HG03103 (cell line): ENCODE data around the gene NME3.

Experiments
- ATAC-seq: cut with Tn5 transposase; IDR thresholded peaks from one replicate; pipeline ENCODE4 v1.9.1; 2021; ENCODE audit warnings: low read depth; ENCODE audit not compliant: unreplicated experiment

The NME3 gene

DNA sequence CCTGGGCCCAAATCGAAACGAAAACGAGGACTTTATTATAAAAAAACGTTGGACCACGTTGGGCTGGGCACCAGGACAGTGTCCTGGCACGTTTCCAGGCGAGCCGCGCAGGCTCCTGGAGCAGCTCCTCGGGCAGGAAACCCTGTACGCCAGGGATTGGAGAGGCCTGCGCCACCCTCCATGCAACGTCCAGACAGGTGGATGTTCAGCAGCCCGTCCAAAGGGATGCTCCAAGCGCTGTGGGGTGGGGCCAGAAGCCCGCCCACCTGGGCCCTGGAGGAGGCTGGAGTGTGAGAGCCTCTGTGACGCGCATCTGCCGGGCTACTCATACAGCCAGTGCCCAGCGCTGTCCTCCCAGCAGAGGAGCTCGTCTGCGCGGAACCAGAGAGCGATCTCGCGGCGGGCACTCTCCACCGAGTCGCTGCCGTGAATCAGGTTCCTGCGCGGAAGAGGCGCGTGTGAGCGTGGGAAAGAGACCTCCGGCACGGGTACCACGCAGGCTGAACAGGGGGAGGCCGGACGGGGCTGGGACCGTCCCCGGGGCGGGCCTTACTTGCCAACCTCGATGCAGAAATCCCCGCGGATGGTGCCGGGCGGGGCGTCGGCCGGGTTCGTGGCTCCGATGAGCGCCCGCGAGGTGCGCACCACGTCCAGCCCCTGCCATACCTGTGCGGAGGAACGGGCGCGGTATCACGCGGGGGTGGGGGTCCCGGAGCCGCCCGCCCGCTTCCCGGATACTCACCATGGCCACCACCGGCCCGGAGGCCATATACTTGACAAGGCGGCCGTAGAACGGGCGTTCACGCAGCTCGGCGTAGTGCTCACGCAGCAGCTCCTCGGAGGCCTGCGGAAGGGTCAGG lies 785 bp downstream of the NME3 start:
- ATAC-seq: no peak

DNA sequence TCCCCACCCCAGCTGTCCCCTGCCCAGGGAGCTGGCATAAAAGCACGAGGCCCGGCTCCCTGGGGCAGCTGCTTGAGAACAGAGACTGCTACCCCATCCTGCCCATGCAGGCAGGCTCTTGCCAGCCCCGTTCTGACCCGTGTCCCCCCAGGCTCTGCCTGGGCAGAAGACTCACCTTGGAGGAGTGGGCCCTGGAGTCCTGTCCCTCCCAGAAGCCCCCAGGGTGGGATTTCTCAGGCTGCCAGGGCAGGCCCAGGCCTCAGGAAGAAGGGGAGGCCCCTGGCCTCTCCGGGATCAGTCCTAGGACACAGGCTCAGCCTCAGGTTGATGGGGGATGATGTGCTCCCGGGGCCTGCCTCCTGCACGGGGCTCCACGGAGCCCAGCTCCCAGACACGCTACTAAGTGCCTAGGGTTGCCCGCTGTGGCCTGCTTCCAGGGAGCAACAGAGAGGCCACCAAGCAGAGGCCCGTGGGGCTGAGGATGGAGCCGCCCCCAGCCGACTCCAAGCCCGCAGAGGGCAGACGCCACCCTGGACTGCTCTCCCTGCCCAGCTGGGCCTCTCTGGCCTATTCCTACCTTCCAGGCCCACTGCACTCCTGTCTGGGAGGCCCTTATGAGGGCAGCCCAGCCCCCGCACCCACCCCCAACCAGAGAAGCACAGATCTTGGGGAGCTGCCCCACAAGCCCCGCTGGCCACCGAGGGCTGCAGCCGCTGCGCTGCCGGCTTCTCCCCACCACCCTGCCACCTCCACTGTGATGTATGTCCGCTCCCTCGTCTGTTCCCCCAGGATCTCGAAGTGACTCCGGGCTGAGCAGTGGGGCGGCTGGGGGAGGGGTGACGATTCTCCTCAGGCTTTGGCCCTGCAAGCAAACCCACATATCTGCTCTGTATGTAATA lies 1.7 kb downstream of the NME3 start:
- ATAC-seq: no peak

DNA sequence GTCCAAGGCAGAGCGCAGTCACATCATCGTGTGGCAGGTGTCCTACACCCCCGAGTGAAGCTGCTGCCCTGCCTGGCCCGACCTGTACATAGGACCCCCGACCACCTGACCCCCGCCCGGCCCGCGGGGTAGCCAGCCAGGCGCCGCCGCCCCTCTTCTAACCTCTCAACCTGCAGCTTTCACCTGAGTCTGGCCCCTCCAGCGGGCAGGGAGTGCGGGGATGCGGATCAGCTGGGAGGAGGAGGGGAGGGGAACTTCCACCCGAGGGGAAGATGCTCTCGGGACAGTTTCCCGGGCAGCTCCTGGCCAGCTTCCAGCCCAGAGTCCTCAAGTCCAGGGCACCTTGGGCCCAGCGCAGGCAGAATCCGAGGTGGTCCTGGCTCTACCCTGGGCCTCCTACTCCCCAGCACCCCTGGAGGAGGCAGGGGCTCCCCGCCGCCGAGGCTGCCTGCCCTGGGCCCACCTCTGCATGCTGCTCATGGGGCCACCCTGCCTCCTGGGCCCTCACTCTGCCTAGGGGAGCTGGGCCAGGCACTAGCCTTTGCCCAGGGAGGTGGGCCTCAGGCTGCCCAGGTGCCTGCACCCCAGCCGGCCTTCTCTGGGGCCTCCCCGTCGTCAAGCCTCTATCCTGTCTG lies 2.5 kb downstream of the NME3 start:
- no peak for ATAC-seq

DNA sequence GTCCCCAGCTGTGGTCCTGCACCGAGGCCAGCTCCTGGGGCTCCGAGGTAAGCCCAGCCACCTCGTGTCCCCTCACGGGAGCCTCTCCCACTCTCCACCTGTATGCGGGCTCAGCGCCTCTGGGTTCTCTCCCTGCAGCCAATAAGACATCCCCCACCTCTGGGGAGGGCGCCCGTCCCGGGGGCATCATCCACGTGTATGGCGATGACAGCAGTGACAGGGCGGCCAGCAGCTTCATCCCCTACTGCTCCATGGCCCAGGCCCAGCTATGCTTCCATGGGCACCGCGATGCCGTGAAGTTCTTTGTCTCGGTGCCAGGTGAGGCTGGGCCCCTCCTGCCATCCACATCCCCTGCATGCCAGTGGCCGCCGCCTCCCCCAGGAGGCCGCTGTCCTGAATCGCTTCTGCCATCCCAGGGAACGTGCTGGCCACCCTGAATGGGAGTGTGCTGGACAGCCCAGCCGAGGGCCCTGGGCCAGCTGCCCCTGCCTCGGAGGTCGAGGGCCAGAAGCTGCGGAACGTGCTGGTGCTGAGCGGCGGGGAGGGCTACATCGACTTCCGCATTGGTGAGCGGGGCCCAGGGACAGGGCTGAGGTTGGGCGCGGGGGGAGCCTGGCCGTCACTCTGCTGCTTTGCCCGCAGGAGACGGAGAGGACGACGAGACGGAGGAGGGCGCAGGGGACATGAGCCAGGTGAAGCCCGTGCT lies 3.1 kb downstream of the NME3 start:
- ATAC-seq: no peak

DNA sequence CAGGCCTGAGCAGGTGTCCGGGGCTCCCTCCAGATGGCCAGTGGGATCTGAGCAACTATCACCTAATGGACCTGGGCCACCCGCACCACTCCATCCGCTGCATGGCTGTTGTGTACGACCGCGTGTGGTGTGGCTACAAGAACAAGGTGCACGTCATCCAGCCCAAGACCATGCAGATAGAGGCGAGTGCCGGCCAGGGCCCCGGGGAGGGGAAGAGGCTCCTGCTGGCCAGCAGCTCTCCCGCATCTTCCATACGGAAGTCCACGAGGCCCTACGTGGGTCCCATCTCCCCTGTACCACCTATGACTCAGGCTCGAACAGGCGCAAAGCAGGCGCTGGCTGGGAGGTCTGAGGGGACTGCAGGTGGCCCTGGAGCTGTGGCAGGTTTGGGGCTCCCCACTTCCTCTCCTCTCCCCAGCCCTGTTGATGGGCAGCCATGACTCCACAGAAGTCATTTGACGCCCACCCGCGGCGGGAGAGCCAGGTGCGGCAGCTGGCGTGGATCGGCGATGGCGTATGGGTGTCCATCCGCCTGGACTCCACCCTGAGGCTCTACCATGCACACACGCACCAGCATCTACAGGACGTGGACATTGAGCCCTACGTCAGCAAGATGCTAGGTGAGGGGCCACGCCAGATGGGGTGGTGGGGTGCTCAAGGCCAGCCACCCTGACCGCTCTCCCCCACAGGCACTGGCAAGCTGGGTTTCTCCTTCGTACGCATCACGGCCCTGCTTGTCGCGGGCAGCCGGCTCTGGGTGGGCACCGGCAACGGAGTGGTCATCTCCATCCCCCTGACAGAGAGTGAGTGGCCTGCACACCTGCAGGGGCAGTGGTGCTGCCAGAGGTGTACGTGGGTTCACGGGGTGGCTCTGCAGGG lies 4.0 kb downstream of the NME3 start:
- ATAC-seq: no peak

DNA sequence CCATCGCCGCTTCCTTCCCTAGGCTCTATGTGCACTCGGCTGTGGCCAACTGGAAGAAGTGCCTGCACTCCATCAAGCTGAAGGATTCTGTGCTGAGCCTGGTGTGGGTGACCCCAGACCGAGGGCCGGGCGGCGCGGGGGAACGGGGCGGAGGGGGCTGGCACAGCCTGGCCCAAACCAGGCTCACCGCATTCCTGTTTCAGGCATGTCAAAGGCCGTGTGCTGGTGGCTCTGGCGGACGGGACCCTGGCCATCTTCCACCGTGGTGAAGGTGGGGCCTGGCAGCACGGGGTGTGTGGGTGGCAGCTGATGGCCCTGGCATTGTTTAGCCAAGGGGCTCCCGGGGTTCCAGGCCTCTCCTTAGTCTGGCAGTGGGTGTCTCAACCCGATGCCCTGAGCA lies 4.6 kb downstream of the NME3 start:
- ATAC-seq: no peak

DNA sequence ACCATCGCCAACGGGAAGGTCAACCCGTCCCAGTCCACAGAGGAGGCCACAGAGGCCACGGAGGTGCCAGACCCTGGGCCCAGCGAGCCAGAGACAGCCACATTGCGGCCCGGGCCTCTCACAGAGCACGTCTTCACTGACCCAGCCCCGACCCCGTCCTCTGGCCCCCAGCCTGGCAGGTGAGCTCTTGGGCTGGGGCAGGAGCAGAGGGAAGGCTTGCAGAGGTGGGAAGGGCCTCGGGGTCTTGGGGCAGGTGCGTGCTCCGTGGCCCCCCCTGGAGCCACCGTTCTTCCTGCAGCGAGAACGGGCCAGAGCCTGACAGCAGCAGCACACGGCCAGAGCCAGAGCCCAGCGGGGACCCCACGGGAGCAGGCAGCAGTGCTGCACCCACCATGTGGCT lies 5.1 kb downstream of the NME3 start:
- ATAC-seq: no peak

DNA sequence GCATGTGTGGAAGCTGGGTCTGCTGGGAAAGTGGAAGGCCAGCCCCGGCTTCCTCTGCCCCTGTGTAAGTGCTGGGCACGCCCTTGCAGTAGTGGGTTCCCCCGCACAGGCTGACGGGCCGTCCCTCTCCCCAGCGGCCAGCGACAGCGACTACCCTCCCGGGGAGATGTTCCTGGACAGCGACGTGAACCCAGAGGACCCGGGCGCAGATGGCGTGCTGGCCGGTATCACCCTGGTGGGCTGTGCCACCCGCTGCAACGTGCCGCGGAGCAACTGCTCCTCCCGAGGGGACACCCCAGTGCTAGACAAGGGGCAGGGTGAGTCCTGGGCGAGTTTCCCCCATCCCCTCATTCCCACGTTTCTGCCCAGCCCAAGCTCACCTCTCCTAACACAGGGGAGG lies 5.5 kb downstream of the NME3 start:
- ATAC-seq: no peak

DNA sequence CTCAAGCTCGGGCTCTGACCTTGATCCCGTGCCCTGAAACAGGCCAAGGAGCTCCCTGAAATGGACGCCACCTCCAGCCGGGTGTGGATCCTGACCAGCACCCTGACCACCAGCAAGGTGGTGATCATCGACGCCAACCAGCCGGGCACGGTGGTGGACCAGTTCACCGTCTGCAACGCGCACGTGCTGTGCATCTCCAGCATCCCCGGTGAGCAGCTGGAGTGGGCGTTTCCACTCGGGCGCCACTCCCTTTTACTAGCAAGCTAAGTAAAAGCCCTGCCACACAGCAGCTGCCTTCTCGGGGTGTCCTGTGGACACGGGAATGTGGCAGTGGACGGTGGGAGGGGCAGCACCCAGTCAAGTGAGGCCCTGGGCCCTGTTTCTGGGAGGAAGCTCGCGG lies 6.4 kb downstream of the NME3 start:
- no peak for ATAC-seq

DNA sequence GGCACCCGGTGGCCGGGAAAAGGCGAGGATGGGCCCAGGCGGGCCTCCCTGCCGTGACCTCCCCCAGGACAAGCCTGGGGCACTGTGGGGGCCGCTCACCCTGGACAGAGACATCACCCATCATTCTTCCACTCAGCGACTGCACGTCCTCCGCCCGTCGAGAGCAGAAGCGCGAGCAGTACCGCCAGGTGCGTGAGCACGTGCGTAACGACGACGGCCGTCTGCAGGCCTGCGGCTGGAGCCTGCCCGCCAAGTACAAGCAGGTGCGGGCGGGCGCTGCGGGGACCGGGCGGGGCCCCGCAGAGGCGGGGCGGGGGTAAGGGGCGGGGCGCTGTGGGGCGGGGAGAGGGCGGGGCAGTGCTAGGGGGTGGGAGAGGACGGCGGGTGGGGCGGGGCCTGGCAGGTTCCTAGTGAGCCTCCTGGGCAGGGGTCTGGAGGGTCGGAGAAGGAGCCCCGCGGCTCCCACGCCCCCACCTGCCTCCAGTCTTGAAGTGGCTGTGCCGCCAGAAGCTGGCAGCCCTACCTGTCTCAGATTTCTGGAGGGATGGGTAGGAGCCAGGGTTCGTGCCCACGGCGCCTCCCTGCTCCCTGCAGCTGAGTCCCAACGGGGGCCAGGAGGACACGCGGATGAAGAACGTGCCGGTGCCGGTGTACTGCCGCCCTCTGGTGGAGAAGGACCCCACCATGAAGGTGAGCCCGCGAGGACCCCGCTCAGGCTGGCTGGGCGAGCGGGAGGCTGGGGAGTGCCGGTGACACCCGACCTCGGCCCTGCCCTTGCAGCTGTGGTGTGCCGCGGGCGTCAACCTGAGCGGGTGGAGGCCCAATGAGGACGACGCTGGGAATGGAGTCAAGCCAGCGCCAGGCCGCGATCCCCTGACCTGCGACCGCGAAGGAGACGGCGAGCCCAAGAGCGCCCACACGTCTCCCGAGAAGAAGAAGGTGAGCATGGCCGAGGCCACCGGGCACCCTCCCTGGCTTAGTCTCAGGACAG lies 7.5 kb downstream of the NME3 start:
- ATAC-seq: no peak

DNA sequence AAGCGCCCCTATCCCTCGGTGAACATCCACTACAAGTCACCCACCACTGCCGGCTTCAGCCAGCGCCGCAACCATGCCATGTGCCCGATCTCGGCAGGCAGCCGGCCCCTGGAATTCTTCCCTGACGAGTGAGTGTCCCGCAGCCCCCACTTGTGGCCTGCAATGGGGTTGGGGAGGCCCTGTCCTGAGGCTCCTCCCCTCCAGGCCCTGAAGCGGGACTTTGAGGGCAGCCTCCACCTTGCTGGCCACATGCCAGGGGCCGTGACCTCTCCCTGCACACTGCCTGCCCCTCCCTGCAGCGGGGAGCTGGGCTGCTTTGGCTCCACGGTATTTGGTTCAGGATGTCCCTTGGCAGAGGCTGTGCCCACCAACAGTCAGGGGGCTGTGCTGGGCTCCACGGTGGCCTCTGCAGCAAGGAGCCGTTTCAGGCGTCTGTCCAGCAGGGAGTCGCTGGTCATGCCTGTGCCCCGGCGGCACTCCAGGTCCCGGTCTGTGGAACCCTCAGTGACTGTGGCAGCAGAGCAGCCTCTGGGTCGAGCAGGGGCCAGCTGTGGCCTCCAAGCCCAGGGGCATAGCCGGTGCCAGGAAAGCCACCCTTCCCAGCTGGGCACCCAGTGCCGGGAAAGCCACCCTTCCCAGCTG lies 8.3 kb downstream of the NME3 start:
- no peak for ATAC-seq

DNA sequence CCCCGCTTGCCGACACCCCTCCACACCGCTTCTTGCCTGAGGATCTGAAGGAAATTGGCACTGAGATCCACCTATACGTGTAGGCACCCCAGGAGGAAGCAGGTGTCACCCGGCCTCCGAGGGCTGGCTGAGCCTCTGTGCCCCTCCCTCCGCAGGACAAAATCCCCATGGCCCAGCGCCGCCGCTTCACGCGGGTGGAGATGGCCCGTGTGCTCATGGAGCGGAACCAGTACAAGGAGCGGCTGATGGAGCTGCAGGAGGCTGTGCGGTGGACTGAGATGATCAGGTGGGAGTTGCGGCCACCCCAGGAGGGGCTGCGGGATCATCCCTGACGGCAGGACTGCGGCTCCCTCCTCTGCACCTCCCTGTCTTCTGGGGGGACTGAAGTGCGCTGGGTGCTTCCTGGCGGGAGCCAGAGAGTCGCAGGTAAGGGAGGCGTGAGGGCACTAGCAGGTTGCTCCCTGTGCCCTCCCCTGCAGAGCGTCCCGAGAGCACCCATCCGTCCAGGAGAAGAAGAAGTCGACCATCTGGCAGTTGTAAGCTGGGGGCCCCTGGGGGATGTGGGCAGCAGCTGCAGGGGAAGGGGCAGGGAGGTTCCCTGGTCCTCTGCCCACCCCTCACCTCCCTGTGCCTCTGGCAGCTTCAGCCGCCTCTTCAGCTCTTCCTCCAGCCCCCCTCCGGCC lies 9.0 kb downstream of the NME3 start:
- ATAC-seq: no peak

DNA sequence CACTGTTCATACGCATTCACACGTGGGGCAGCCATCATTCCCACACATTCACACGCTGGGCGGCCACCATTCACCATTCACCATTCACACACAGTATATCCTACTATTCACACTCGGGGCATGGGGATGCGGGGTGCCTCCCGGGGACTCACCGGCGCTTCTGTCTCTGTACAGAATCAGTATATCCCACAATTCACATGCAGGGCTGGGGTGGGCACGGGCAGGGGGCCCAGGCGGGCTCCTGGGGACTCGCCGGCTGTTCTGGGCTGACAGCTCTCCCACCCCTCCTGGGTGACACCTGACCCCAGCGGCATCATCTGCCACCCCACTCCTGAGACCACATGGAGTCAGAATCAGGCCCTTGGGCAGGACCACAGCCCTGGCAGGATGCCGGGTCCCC lies 9.6 kb downstream of the NME3 start:
- no peak for ATAC-seq

DNA sequence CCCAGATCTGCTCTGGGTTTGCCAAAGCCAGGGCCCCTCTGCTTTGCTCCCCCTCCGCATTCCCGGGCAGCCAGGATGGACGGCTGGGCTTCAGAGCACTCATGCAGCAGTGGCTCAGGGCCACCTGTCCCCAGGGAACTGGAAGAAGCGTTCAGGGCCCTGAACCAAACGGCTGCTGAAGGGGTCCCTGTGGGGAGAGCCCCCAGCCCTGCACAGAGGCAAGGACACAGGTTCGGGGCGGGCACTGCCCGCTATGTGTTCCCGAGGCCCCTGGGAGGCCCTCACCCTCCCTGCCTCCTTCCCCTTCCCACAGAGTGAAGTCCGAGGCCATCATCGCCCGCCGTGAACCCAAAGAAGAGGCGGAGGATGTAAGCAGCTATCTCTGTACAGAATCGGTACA lies 10.4 kb downstream of the NME3 start:
- ATAC-seq: no peak

DNA sequence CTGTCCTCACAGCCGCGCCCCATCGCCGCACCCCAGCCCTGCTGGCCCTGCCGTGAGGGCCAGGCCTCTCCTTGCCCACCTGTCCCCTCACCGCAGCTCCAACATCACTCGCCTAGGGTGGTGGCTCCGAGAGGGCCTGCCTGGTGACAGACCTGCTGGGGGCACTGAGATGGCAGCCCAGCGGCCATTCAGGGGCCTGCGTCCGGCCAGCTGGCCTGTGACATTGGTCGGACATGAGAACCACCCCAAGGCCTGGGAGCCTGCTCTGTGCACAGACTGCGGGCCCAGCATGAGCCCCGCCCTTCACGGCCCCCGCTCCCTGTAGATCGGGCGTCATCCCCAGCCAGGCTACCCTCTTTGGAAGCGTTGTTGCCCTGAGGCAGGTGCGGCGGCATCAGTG lies 11.8 kb downstream of the NME3 start:
- ATAC-seq: no peak

DNA sequence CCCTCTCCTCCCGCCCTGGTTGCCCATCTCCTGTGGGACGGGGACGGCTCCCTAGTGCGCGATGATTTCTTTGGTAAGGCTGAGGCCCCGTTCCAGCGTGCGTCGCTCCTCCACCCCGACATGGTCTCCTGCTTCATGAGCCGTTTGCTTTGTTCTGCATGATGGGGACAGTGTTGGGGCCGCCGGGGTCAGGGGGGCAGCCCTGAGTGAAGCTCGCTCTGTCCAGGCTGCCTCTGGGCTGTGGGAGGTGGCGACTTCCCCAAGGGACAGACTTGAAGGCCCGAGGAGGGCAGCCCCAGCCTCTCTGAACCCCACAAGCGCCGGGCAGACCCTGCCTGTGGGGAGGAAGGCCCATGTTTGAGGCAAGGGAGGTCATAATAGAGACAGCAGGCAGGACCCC lies 12.4 kb downstream of the NME3 start:
- no peak for ATAC-seq

DNA sequence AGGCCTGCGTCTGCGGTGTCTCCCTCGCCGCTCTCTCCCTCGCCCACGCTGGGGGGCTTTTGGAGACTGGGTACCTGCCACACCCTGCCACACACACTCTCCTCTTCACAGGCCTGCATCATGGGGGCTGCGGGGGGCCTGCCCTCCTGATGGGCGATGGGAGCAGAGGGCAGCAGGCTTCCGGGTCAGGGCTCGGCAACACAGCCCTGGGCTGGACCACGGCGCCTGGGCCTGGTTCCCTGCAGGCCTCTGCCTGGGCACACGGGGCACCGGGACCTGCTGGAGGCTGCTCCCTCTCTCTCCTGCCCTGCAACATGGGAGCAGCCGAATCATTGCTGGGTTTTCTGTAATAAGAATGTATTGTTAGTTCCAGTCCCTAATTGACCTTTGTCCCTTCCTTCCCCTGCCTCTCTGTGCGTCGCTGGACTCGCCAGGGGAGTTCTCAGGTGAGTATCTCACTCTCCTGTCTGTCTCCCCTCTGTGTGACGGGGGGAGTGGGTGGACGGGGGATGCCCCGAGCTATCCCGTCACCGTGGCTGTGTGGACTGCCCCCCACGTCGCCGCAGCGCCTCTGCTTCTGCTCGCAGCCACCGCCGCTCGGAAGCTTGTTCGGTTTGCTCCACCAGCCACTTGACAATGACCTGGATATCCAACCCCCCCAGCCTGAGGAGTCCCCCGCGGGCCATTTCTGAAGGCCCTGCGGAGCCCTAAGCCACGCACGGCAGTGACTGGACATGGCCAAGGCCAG lies 13.5 kb downstream of the NME3 start:
- ATAC-seq: no peak
